B cell (primary cell): ENCODE results near the gene MCRIP2. TPM values are rescaled to one million over a fixed set of nuclear protein-coding genes. Genes with fewer than 3 reads are reported as not detected.

ENCODE experiments used
- ATAC-seq: fragments of 200-7000 bp; cut with Tn5 transposase; one replicate; pipeline ENCODE4 v1.10.0; 2021; ENCODE audit warnings: low read depth, mild to moderate bottlenecking, moderate number of reproducible peaks, moderate library complexity
- CTCF ChIA-PET: fragments of 350-600 bp; sonication (Branson Sonifier 250); formaldehyde crosslinking; loops from one replicate; lab custom pipeline; 2021; ENCODE audit warnings: antibody characterized with exemption, inconsistent platforms; lab: Charles Lee
- POLR2A ChIA-PET: fragments of 350-600 bp; sonication (Branson Sonifier 250); formaldehyde crosslinking; loops from one replicate; lab custom pipeline; 2021; ENCODE audit warnings: antibody characterized with exemption; lab: Charles Lee
- DNase-seq: peaks from one replicate; pipeline ENCODE4 v3.0.0; 2013
- H2AFZ ChIP-seq: 2 replicates; pipeline ENCODE4 v1.6.1; 2012; ENCODE audit warnings: mild to moderate bottlenecking, low read depth, low read length; ENCODE audit not compliant: insufficient read depth, poor library complexity, severe bottlenecking
- H3K27ac ChIP-seq, 2 donors: 1 replicate in 1 of 2; 2 replicates in 1 of 2; pipeline ENCODE4 v1.5.1; 2012 to 2013; ENCODE audit warnings: low read length in 2 of 2, mild to moderate bottlenecking in 2 of 2, moderate library complexity in 1 of 2
- H3K27me3 ChIP-seq, 4 experiments: fragments of 200-600 bp in 1 of 4; sonication (generic) in 1 of 4; replicated peaks in 1 of 4; 1 replicate in 2 of 4; 2 replicates in 2 of 4; pipeline versions ENCODE4 v1.6.1 to v1.7.0; 2013 to 2016; ENCODE audit warnings: low read length in 3 of 4, mild to moderate bottlenecking in 2 of 4, mixed read lengths in 1 of 4, moderate library complexity in 1 of 4; ENCODE audit not compliant: insufficient read depth in 4 of 4, control insufficient read depth in 3 of 4; ENCODE audit errors: control extremely low read depth in 1 of 4
- H3K36me3 ChIP-seq, 2 experiments: replicated peaks in 1 of 2; 1 replicate in 1 of 2; 2 replicates in 1 of 2; pipeline versions ENCODE4 v1.6.1 to v1.7.1; 2013; ENCODE audit warnings: low read length in 1 of 2; ENCODE audit not compliant: insufficient read depth in 2 of 2, control insufficient read depth in 1 of 2; ENCODE audit errors: control extremely low read depth in 1 of 2, extremely low read depth in 1 of 2
- H3K4me1 ChIP-seq, 2 donors: fragments of 200-600 bp in 1 of 2; sonication (generic) in 1 of 2; 1 replicate in 1 of 2; 2 replicates in 1 of 2; pipeline versions ENCODE4 v1.5.1 to v1.6.1; 2013 to 2017; ENCODE audit warnings: low read length in 2 of 2; ENCODE audit not compliant: control insufficient read depth in 2 of 2, insufficient read depth in 2 of 2
- H3K4me2 ChIP-seq: replicated peaks from 2 replicates; pipeline ENCODE3; 2012; ENCODE audit warnings: mild to moderate bottlenecking, low read depth, low read length; ENCODE audit not compliant: poor library complexity, severe bottlenecking
- H3K4me3 ChIP-seq, 5 experiments: fragments of 200-600 bp in 1 of 5; sonication (generic) in 1 of 5; 1 replicate in 3 of 5; 2 replicates in 2 of 5; pipeline versions ENCODE4 v1.5.1 to v1.7.0; 2011 to 2016; ENCODE audit warnings: low read length in 4 of 5, mild to moderate bottlenecking in 4 of 5, low read depth in 2 of 5, control low read depth in 1 of 5, moderate library complexity in 1 of 5; ENCODE audit not compliant: insufficient read depth in 1 of 5; ENCODE audit errors: control extremely low read depth in 1 of 5, extremely low read depth in 1 of 5
- H3K79me2 ChIP-seq: fragments of 200-600 bp; sonication (generic); one replicate; pipeline ENCODE4 v1.6.0; 2016; ENCODE audit warnings: low read length; ENCODE audit not compliant: control insufficient read depth, insufficient read depth
- H3K9ac ChIP-seq: fragments of 200-600 bp; sonication (generic); 2 replicates; pipeline ENCODE4 v1.6.1; 2017; ENCODE audit warnings: mild to moderate bottlenecking, low read length, moderate library complexity
- H3K9me3 ChIP-seq, 3 donors: one replicate each; pipeline versions ENCODE4 v1.6.1 to v1.7.1; 2013; ENCODE audit warnings: low read length in 2 of 3; ENCODE audit not compliant: control insufficient read depth in 2 of 3, insufficient read depth in 1 of 3; ENCODE audit errors: control extremely low read depth in 1 of 3
- H4K20me1 ChIP-seq: 2 replicates; pipeline ENCODE4 v1.6.0; 2012; ENCODE audit warnings: mild to moderate bottlenecking, low read length; ENCODE audit not compliant: insufficient read depth, control insufficient read depth, poor library complexity, severe bottlenecking
- H3K27ac Mint-ChIP-seq: one replicate; pipeline ENCODE4 v1.8.0; 2021; ENCODE audit warnings: mixed read lengths
- H3K27me3 Mint-ChIP-seq: one replicate; pipeline ENCODE4 v1.8.0; 2021; ENCODE audit warnings: mixed read lengths
- H3K4me1 Mint-ChIP-seq: one replicate; pipeline ENCODE4 v1.8.0; 2021; ENCODE audit warnings: mixed read lengths
- H3K4me3 Mint-ChIP-seq: one replicate; pipeline ENCODE4 v1.8.0; 2021; ENCODE audit warnings: mixed read lengths
- H3K9me3 Mint-ChIP-seq: one replicate; pipeline ENCODE4 v1.8.0; 2022; ENCODE audit warnings: mixed read lengths; ENCODE audit not compliant: insufficient read depth
- CTCF ChIP-seq: fragments of 200-600 bp; IDR thresholded peaks from one replicate; pipeline ENCODE4 v1.8.0; 2022; ENCODE audit warnings: antibody characterized with exemption, mild to moderate bottlenecking
- EZH2 ChIP-seq: IDR thresholded peaks from 2 replicates; pipeline ENCODE4 v1.6.1; 2012; ENCODE audit warnings: borderline replicate concordance, low read depth, mild to moderate bottlenecking, moderate library complexity, low read length; ENCODE audit not compliant: insufficient read depth, poor library complexity, severe bottlenecking
- WGBS: methylation state at CpG from one replicate; pipeline ENCODE4 v1.1.5; 2013; ENCODE audit warnings: missing lambda C conversion rate; ENCODE audit not compliant: insufficient coverage; 5-methylcytosine and 5-hydroxymethylcytosine counted together
- intact Hi-C: fragments of 100-400 bp; cut with micrococcal nuclease; formaldehyde crosslinking; loops from one replicate; pipeline ENCODE4 v1.10.0; 2022
- polyA plus RNA-seq: library from polyadenylated mRNA; depleted of rRNA; stranded (reverse); fragments of >200 nt; gene quantifications from 2 replicates; pipeline ENCODE4 v1.2.3, GENCODE V29; 2012
- total RNA-seq, 2 donors: library from RNA; stranded (reverse); fragments of 120-200 nt in 1 of 2; gene quantifications; 1 replicate in 1 of 2; 2 replicates in 1 of 2; pipeline versions ENCODE4 v1.2.3 to v1.2.4, GENCODE V29; 2013 to 2022

Gene MCRIP2
- total and polyA plus RNA-seq, 2 donors (not counting 1 experiment from before 2014, with no cell fraction given) = 29.2 to 46.0 TPM

- peaks cover 0 to 16% (median 10%) of the 10 kb centered on the region in 3 donors for H3K9me3 ChIP-seq
- H3K9me3 Mint-ChIP-seq = no peaks in the 10 kb centered on the region
- no peak overlapping the region for H3K4me2 ChIP-seq
- H3K4me1 Mint-ChIP-seq = peaks cover 13% of the 10 kb centered on the region
- no peak overlapping the region for H2AFZ ChIP-seq
- intact Hi-C loops = loop anchor here (2.0 kb wide), 1 partner anchor 31 kb away; no protein-coding TSS in a partner anchor
- ChIA-PET CTCF (interaction anchor here (1.0 to 1.6 kb wide), 4 partner anchors 9 to 26 kb away, joined by 3 to 4 read pairs (median 4); partner anchors contain the start of gene METTL26), POLR2A (no interaction called here)
- H3K4me3 Mint-ChIP-seq = no peak overlapping the region
- 56% methylated on average over 14 of the region's 14 CpGs for WGBS
- H3K9ac ChIP-seq = no peak overlapping the region
- H4K20me1 ChIP-seq = peaks cover 50% of the 10 kb centered on the region
- H3K27me3 Mint-ChIP-seq = no peaks in the 10 kb centered on the region
- DNase-seq = no peak
- peaks cover 0 to 2% of the 10 kb centered on the region in 2 donors for H3K4me1 ChIP-seq
- ATAC-seq = no peak
- no peaks in the 10 kb centered on the region for H3K27me3 ChIP-seq
- no peak overlapping the region for H3K4me3 ChIP-seq
- no peak overlapping the region for H3K27ac Mint-ChIP-seq
- peaks cover 63% of the 10 kb centered on the region for H3K79me2 ChIP-seq
- no peaks in the 10 kb centered on the region for H3K36me3 ChIP-seq
- TF ChIP-seq CTCF (no peak), EZH2 (no peak)
- no peak overlapping the region for H3K27ac ChIP-seq
Measured at GRCh38 chr16:609984-610383, 31.6 kb upstream of the MCRIP2 start.

DNA sequence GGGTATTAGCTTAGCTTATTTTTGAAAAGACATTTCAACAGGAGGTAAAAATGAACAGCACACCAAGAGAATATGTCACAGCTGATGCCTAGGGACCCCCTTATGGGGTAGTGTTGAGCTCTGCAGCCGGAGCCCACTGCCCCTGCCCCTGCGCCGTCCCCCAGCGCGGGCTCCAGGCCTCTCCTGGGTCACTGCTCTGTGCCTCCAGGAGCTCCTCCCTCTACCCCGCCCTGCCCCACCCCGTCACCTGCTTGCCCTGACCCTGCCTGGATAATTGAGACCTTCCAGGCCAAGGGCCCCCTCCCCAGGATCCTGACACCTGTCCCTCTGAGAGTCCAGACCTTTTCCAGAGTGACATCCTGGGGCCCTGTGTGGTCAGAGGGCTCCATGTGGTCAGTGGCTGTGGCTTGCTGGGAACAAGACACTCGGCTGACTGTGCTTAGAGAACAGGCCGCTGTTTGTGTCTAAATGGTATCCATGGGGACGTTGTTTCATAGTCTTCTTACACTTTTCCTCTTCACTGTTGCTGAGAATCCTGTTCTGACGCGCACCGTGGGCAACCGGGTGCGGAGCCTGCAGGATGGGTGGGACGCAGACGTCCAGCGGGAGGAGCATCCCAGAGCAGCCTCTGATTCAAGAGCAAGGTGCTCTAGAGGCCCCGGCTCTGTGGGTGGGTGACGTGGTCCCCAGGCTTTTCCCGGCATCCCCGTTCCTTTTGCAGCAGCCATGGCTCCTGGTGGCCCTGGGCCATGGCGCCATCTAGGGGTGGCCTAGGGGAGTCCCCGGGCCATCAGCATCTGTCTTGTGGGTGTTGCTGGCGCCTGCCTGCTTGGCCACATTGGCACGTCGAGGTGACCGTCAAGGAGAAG, 30.9 kb upstream of the MCRIP2 start:
- ChIA-PET POLR2A (no interaction called here), CTCF (interaction anchor here (1.0 to 1.6 kb wide), 4 partner anchors 9 to 26 kb away, joined by 3 to 4 read pairs (median 4); partner anchors contain the start of gene METTL26)
- peaks cover 52% of the 10 kb centered on the region for H4K20me1 ChIP-seq
- peaks cover 0 to 3% of the 10 kb centered on the region in 2 donors for H3K4me1 ChIP-seq
- H3K9me3 ChIP-seq = peaks cover 0 to 9% (median 5%) of the 10 kb centered on the region in 3 donors
- 87% methylated on average over 27 of the region's 28 CpGs for WGBS
- H3K36me3 ChIP-seq = no peaks in the 10 kb centered on the region
- no peaks in the 10 kb centered on the region for H3K27me3 ChIP-seq
- H3K27me3 Mint-ChIP-seq = no peaks in the 10 kb centered on the region
- H2AFZ ChIP-seq = no peak overlapping the region
- no peak overlapping the region for H3K4me3 ChIP-seq
- H3K9me3 Mint-ChIP-seq = no peaks in the 10 kb centered on the region
- no peak overlapping the region for H3K27ac Mint-ChIP-seq
- ATAC-seq = peak; percentile 39
- no peak overlapping the region for H3K4me2 ChIP-seq
- TF ChIP-seq CTCF (peak; percentile 72), EZH2 (no peak)
- intact Hi-C loops = loop anchor here (2.0 kb wide), 1 partner anchor 32 kb away; no protein-coding TSS in a partner anchor
- DNase-seq = peak; percentile 63
- H3K4me3 Mint-ChIP-seq = no peak overlapping the region
- peaks cover 59% of the 10 kb centered on the region for H3K79me2 ChIP-seq
- H3K4me1 Mint-ChIP-seq = peaks cover 17% of the 10 kb centered on the region
- no peak overlapping the region for H3K9ac ChIP-seq
- no peak overlapping the region for H3K27ac ChIP-seq
